GM19395 (cell line): ENCODE results near the gene TRIO.

Source experiments
- ATAC-seq: cut with Tn5 transposase; IDR thresholded peaks from one replicate; pipeline ENCODE4 v1.9.1; 2021; ENCODE audit warnings: mild to moderate bottlenecking, moderate library complexity; ENCODE audit not compliant: unreplicated experiment

TRIO gene

DNA sequence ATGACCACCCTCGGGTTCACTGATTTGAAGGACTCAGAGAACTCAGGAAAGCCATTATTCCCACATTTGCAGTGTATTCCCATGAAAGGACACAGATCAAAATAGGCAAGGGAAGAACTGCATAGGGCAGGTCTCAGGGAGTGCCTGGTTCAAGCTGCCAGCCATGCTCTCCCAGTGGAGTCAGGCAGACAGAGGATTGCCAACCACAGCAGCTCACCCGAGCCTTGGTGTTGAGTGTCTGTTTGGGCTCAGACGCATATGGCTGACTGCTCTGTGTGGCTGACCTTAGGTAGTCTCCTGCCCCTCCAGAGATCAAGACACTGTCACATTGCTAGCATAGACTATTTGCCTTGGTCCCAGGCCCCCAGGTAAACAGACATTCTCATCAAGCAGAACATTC lies 322.6 kb downstream of the TRIO start:
- ATAC-seq: no peak

DNA sequence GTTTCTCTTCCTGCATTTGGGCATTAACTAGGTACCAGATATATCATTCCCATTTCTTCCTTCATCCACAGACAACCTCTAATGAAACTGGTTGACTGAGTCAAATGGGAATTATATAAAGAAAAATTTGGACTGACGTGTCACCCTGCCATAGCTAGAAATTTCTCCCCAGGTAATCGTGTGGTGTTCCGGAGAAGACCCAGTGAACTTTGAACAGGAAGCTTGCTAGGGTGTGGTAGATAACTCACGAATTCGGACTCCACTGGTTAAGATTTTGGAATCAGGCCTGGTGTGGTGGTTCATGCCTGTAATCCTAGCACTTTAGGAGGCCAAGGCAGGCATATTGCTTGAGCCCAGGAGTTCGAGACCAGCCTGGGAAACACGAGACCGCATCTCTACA lies 324.1 kb downstream of the TRIO start:
- ATAC-seq: no peak

DNA sequence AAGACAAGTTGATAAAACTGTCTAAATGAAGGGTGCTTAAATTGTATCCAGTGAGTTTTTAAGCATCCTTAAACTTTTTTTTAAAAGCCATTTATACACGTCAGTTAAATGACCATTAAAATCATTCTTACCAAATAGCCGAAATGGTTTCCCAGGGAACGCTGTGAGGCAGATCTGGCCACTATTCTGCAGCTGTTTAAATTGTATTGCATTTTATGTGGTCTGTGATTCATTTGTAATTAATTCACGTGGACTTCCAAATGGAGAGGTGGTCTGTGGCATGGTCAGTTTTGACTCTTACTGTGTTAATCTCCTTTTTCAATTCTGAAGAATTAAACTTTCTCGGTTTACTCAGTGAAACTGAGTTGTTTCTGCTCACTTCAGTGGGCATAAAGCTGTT lies 324.7 kb downstream of the TRIO start:
- no peak for ATAC-seq

DNA sequence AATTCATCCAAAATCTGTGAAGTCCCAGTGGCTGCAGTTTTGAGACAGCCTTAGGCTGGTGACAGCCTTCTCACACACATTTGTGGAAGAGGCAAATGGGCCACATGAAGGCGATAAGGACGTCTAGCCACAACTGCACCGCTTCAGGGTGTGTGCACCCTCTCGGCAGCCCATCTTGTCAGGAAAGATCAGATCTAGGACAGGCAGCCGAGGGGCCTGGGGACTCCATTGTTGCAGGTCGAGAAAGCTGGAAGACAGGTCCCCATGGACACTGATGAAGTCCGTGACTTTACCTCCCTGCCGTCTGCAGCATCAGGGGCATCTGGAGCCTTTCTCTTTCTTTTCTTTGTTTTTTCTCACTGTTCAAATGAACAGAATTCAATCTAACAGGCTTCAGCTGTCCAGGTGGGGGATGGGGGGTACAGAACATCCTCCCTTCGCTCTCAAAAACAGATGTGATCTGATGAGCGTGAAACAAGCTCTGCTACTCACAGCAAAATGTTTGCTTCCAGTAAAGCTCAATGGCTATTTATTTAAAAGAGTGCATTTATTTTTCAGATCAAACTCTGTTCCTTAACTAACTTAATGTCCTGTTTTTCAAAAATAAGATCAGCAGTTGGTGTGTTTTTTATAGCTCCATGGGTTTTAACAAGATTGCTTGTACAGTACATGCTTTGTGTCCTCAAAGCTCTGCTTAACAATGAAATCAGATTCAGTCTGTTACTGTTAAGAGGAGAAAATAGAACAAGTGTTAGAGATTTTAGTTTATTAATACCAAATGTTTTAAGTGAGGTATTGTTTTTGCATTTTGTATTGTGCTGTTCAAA lies 326.6 kb downstream of the TRIO start:
- no peak for ATAC-seq

DNA sequence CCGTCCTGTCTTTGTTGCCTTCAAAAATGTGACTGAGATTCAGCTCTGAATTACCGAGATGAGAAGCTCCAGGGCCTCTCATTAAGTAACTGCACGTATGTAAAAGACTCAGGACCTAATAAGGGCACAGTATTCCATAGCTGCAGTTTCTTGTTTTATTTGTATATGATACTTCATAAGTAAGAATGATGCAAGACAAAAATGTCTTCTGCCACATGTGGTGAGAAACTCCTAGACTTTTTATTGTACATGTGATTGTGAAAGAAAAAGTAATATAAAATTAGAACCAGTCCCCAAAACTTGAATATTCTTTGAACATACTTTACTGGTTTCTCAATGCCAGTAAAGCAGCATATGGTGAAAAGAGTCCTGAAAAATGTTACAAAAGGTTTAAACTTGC lies 328.4 kb downstream of the TRIO start:
- ATAC-seq: no peak

DNA sequence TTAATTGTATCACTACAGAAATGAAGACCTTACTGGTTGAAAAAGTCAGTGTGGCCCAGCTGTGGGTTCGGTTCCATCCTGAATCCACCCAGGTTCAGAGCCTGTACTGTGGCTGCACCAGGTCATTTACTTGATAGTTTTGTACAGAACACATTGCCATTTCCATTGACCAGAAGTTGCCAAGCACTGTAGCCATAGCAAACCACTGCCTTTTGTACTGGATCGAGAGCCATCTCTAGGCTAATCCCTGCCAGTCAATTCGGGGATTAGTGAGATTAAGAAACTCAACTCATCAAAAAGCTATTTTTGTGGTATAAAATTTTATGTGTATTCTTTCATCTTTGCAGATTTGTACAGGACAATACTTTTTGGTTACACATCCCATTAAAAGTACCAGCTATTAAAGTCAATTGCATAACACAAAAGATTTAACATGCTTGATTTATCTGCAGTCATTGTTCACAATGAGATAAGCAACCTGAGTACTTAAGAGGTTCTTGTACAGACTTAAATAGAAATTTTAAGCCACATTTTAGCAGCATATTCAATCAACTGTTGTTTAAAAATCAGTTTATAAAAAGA lies 329.9 kb downstream of the TRIO start:
- no peak for ATAC-seq

DNA sequence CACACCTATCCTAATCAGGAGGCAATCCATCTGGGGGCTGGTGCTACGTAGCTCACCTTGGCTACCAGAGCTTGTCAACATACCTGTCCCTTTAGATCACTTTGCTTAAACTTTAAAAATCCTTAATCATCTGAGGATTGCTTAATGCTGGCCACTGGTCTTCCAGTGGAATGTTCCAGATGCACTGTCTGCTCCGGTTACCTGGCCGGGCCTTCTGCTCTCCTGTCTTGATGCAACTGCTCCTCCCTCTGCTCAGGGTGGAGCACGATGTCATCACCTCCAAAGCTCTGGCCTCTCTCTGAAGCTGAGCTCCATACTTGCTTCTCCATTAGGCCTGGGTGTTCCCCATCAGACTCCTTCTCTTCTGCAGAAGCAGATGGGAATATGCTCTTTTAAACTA lies 331.9 kb downstream of the TRIO start:
- ATAC-seq: no peak

DNA sequence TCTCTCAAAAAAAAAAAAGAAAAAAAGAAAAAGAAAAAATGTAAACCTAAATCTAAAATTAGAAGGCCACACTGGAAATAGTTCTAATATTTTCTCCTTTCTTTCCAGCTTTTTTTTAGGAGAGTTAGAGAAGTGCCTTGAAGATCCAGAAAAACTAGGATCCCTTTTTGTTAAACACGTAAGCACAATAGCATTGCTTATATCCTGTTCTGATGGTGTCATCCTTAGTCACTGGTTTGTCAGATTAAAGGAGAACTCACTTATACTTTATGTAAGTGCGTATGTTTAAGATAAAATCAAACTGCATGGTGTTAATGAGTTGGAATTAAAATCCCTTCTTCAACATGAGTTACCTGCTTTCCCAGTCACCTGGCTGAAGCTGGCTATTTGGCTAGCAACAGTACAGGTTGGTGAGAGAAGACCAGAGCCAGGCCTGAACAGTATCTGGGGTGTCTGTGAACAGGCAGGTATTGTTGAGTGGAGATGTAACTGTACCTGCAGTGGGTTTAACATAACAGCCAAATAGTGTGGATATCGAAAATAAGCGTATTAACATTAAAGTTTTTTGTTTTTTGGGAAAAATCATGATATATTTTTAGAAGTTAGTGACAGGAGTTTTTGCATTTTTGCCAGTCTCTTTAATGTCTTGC lies 333.8 kb downstream of the TRIO start:
- ATAC-seq: no peak

DNA sequence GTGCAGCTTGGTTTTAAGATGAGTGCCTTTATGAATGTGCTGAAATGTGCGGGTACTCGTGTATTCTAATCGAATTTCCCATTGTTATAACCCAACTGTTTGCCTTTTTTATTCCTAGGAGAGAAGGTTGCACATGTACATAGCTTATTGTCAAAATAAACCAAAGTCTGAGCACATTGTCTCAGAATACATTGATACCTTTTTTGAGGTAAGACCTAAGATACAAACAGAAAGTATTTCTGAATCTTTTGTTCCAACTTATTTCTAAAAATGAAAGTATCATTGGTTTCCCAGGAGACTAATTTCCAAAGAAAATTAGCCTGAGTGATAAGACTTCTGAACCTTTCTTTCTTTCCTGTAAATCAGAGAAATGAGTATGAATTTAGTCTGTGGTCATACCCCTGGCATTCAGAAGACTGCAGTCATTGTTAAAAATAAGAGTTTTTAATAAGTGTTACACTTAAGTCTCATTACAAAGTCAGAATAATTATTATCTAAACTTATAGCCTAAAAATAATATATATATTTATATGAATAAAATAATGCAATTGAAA lies 336.1 kb downstream of the TRIO start:
- no peak for ATAC-seq

DNA sequence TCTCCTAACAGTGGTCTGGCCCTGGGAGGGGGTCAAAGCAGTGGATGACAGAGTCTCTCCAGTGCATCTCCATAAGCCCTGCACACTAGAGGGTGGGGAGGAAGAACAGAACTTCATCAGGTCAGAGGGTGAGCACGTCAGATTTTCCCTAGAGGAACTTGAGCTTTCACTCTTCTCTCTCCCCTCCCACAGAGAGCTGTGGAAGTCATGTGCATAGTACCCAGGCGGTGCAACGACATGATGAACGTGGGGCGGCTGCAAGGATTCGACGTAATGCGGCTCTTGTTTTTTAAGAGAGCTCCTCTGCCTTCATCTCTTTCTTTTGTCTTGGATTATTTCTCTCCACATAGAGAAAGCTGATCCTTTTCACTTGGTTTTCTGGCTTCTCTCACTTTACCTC lies 338.2 kb downstream of the TRIO start:
- ATAC-seq: no peak

DNA sequence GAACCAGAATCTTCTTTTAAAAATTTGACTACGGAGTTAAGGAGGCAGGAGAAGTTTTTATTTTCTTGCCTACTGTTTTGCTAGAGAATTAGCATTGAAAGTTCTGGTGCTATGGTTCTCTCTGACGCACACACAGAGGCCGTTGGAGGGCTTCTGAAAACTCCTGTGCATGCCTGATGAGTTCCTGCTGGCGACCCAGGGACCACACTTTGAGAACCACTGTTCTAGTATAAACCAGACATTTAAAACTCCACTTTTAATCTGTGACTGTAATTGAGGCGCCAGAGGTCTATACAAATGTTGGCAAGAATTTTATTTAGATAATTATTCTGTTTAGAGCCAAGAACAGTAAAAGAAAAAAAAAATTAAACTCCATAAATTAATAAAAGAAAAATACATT lies 338.9 kb downstream of the TRIO start:
- ATAC-seq: no peak

DNA sequence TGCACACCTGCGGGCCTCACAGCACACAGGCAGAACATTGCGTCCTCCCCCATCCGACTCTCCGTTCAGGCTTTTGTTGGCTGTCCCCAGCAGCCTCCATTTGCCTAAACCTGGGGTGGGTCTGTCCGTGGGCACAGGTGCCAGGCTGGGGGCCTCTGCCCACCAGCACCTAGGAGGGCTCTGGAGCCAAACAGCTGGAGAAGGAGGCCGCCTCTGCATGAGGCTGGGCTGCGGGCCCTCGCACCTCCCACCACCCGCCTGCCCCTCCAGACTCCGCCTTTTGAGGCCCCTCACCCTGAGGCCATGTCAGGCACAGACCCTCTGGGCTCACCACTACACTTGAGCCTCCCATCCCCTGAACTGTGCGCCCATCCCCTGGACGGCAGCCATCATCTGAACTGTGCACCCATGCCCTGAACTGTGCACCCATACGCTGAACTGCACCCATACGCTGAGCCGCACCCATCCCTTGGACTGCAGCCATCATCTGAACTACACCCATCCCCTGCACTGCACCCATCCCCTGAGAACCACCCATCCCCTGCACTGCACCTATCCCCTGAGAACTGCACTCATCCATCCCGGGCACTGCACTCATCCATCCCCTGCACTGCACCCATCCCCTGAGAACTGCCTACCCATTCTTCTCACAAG lies 340.5 kb downstream of the TRIO start:
- ATAC-seq: no peak

DNA sequence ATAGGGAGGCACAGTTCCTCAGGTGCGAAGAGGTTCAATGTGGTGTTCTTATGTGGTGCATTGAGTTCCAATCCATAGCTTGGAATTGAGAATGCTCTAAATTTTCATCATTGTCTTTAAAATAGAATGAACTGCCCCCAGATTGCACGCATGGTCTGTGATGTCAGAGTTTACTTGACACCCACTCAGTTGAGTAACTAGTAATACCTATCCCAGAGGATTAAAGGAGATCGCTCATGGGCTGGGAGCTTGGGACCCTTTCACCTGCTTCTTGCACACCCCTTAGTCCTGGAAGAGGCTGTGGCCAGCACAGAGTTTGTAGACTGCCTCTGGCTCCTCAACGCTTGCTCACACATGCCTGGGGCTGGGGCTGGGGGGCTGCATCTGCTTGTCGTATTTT lies 343.3 kb downstream of the TRIO start:
- ATAC-seq: no peak

DNA sequence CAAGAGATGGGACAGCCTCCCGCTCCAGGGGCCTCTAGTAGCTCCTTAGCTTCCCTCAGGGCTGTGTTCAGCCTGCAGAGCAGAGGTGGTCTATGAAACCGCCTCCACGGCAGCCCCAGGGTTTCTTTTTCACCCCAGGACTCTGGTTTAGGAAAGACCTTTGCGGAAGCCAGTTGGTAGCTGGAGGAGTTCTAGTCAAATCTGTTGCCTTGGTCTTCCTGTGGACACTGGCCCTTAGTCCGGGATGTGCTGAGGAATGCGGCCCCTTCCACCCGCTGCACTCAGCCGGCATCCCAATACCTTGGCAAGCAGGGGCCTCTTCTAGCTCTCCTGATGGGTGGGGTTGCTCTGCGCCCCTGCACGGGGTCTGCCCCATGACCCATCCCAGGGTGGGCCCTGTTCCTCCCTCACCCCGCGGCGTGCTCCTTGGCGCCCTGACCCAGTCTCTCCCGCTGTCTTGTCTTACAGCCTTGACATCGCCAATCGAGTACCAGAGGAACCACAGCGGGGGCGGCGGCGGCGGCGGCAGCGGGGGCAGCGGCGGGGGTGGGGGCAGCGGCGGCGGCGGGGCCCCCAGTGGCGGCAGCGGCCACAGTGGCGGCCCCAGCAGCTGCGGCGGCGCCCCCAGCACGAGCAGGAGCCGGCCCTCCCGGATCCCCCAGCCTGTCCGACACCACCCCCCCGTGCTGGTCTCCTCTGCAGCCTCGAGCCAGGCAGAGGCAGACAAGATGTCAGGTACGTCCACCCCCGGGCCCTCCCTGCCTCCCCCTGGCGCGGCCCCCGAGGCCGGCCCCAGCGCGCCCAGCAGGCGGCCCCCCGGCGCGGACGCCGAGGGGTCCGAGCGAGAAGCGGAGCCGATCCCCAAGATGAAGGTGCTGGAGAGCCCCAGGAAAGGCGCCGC lies 344.1 kb downstream of the TRIO start:
- no peak for ATAC-seq

DNA sequence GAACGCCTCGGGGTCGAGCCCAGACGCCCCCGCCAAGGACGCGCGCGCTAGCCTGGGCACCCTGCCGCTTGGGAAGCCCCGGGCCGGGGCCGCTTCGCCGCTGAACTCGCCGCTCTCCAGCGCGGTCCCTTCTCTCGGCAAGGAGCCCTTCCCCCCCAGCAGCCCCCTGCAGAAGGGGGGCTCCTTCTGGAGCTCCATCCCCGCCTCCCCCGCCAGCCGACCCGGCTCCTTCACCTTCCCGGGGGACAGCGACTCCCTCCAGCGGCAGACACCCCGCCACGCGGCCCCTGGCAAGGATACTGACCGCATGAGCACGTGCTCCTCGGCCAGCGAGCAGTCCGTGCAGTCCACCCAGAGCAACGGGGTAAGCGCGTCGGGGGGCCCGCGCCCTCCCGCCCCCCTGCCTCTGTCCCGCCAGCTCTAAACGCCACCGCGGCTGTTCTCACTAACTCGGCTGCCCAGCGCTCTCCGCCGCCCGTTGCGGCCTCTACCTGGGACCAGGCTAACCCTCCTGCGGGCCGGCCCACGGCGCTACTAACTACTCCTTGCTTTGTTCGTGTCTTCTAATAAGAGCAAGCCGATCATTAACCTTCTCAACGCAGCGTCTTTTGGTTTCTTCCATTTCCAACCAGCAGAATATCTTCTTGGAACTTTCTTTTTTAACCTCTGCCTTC lies 344.9 kb downstream of the TRIO start:
- ATAC-seq: no peak

DNA sequence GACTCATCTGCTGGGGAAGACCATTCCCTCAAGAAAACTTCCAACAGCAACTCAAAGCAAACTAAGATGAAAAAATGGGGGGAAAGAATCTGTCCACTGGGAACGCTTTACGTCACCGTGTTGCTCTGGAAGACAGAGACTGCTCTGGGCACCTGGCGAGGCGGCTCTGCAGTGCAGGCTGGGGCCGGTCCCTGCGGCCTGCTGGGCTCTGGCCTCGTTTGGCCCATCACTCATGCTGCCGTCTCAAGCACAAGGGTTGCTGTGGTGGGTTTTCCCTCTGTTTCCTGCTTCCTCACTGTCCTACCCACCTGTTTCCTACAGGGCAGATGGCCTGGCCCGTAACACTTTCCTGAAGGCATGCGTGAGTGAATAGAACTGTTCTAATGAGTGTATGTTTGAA lies 345.6 kb downstream of the TRIO start:
- ATAC-seq: no peak

DNA sequence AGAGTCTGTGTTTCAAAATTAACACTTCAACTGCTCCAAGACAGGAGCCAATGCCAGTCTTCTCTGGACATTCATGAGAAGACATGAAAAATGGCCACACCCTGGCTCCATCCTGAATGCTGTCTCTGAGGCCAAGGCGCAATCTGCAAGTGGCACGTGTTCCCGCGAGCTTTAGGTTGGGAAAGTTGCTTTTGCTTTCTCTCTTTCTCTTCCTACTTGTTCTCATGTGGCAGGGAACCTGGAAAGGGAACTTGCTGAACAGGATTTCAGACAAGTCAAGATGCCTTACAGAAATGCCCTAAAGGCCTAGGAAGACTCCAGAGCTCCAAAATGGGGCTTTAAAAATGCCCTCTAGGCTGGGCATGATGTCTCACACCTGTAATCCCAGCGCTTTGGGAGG lies 346.5 kb downstream of the TRIO start:
- no peak for ATAC-seq

DNA sequence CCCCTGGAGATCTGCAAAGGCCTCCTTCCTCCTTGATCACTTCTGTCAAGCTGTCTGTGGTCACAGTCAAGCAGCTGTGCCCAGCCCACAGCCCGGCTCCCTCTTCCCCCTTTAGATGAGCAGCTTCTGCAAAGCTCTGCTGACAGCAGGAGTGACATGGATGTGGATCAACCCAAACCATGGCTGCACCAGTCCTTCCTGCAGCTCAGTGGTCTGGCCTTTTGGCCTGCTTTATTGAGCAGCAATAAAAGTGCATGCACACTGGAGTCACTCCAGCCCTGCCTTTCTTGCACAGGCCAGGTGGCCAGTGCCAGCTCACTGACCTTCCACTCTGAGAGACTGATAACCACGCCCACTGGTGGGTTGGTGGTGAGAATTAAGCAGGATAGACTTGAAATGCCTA lies 347.2 kb downstream of the TRIO start:
- no peak for ATAC-seq

DNA sequence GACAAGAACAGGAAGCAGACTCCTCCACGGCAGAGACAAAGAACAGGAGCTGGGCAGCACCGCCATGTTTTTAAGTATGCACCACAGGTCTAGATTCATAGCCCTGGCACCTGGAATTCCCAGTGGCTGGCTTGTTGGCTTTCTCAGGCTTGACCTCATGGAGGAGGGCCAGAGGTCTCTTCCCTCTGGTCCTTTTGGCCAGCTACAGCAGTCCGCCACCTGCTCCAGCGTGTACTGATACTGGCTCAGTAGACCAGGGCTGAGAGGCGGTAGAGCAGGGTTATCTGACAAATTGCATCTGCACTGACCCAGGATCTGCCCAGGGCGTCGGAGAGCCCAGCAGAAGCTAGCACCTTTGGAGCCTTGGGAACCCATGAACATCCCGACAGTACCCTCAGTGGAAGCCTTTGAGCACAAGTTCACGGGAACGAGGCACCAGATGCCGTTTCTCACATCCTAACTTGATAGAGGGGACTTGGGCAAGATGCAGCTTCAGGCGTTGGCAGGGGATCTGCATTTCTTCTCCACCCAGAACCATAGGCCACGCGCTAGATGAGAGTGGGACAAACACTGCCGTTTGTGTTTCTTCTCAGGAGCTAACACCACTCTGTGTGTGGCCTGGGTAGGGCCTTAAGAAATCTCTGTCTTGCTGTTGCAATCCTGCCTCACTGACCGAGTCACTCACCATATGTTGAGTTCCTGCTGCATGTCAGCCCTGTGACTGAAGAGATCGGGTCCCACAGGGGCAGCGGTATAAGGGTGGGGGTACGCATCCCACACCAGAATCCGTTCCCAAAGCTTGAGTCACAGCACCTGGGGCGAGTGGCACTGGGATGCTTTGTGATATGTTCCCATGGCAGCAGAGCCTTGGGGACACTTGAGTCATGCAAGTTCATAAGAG lies 348.1 kb downstream of the TRIO start:
- ATAC-seq: no peak
